ENCODE data around the gene IGFBP2. TPM values are rescaled to one million over a fixed set of nuclear protein-coding genes. Genes with fewer than 3 reads are reported as not detected.

The IGFBP2 gene
- total RNA-seq (163 and 231 TPM in 2 replicates), polyA plus RNA-seq (338 and 351 TPM in 2 replicates)

- H2AFZ ChIP-seq, result peak within 1 kb of the TSS; percentile 75
- H3K27me3 ChIP-seq, result peaks cover 20% of the 10 kb centered on the region
- H3K4me3 ChIP-seq, result peak within 1 kb of the TSS; percentile 78
- peaks cover 31% of the 10 kb centered on the region for H3K4me1 ChIP-seq (ENCODE audit: insufficient read depth)
- peak within 1 kb of the TSS; percentile 89 for H3K27ac ChIP-seq
- peak within 1 kb of the TSS; percentile 93 for H3K4me2 ChIP-seq
- H3K36me3 ChIP-seq (replicated peaks; ENCODE audit: insufficient read depth, low read depth), result no peaks in the 10 kb centered on the region
- no peaks in the 10 kb centered on the region for H3K9me2 ChIP-seq (replicated peaks; ENCODE audit: insufficient read depth)
- TF ChIP-seq EZH2phosphoT487 (IDR thresholded peaks at IDR 0.05; ENCODE audit: low read depth, severe bottlenecking, unreplicated experiment) (no peak), EZH2 (IDR thresholded peaks at IDR 0.05; ENCODE audit: borderline replicate concordance) (no peak), CTCF (IDR thresholded peaks at IDR 0.05; ENCODE audit: poor library complexity) (no peak)
- DNase-seq (ENCODE audit: low spot score), result peak; percentile 79
- no peaks in the 10 kb centered on the region for H4K20me1 ChIP-seq (ENCODE audit: insufficient read depth, poor library complexity, severe bottlenecking)
- 2% methylated on average over 28 of the region's 70 CpGs for WGBS (ENCODE audit: low lambda C conversion rate, missing lambda C conversion rate)
- H3K9me3 ChIP-seq (ENCODE audit: low read depth), result no peaks in the 10 kb centered on the region
- H3K79me2 ChIP-seq, result peaks cover 29% of the 10 kb centered on the region
Measured at GRCh38 chr2:216632952-216633615, at the start of gene IGFBP2. Gene IGFBP2, plus strand, starts transcription at chr2:216633420. Its CDS starts 104 bp downstream, at chr2:216633524.

GRCh38 chr2:216583606-216584005 lies 49.6 kb upstream of the IGFBP2 start:
- Histone ChIP-seq H3K4me3 (no peak overlapping the region), H3K36me3 (replicated peaks; ENCODE audit: insufficient read depth, low read depth) (no peaks in the 10 kb centered on the region), H3K4me2 (no peak overlapping the region), H3K27ac (peak overlapping the region; percentile 58), H3K4me1 (ENCODE audit: insufficient read depth) (peaks cover 4% of the 10 kb centered on the region), H2AFZ (no peak overlapping the region), H3K27me3 (no peaks in the 10 kb centered on the region), H3K9me3 (ENCODE audit: low read depth) (no peaks in the 10 kb centered on the region), H3K79me2 (no peaks in the 10 kb centered on the region), H4K20me1 (ENCODE audit: insufficient read depth, poor library complexity, severe bottlenecking) (no peaks in the 10 kb centered on the region), H3K9me2 (replicated peaks; ENCODE audit: insufficient read depth) (no peaks in the 10 kb centered on the region)
- DNase-seq (ENCODE audit: low spot score), result no peak
- 88% methylated on average over 5 of the region's 5 CpGs for WGBS (ENCODE audit: low lambda C conversion rate, missing lambda C conversion rate)
- TF ChIP-seq EZH2phosphoT487 (IDR thresholded peaks at IDR 0.05; ENCODE audit: low read depth, severe bottlenecking, unreplicated experiment) (no peak), CTCF (IDR thresholded peaks at IDR 0.05; ENCODE audit: poor library complexity) (no peak), EZH2 (IDR thresholded peaks at IDR 0.05; ENCODE audit: borderline replicate concordance) (no peak)

- Histone ChIP-seq H4K20me1 (ENCODE audit: insufficient read depth, poor library complexity, severe bottlenecking) (no peaks in the 10 kb centered on the region), H3K4me2 (no peak overlapping the region), H3K36me3 (replicated peaks; ENCODE audit: insufficient read depth, low read depth) (no peaks in the 10 kb centered on the region), H3K4me1 (ENCODE audit: insufficient read depth) (peaks cover 9% of the 10 kb centered on the region), H3K9me2 (replicated peaks; ENCODE audit: insufficient read depth) (no peaks in the 10 kb centered on the region), H3K79me2 (no peaks in the 10 kb centered on the region), H3K27me3 (no peaks in the 10 kb centered on the region), H2AFZ (no peak overlapping the region), H3K27ac (no peak overlapping the region), H3K4me3 (no peak overlapping the region), H3K9me3 (ENCODE audit: low read depth) (no peaks in the 10 kb centered on the region)
- TF ChIP-seq EZH2 (IDR thresholded peaks at IDR 0.05; ENCODE audit: borderline replicate concordance), result no peak
- no peak for TF ChIP-seq EZH2phosphoT487 (IDR thresholded peaks at IDR 0.05; ENCODE audit: low read depth, severe bottlenecking, unreplicated experiment)
- TF ChIP-seq CTCF (IDR thresholded peaks at IDR 0.05; ENCODE audit: poor library complexity), result no peak
- 86% methylated on average over 8 of the region's 8 CpGs for WGBS (ENCODE audit: low lambda C conversion rate, missing lambda C conversion rate)
- no peak for DNase-seq (ENCODE audit: low spot score)
Measured at GRCh38 chr2:216584112-216584511, 49.1 kb upstream of the IGFBP2 start.
